ENCODE results near the gene TAS1R2.
"Not testable (repeated sequence)": the region's sequence is repeated elsewhere in the genome, so short reads cannot be mapped to it uniquely, and the experiment has no call there.

The TAS1R2 gene

GRCh38 chr1:18858070-18858688 lies 1.3 kb downstream of the TAS1R2 start:
- no peak for DNase-seq (ENCODE audit: low spot score)
- no peak for TF ChIP-seq CTCF (conservative IDR thresholded peaks at IDR 0.05; ENCODE audit: low read depth)
- CTCF ChIA-PET, result no interaction called here
- POLR2A ChIA-PET (ENCODE audit: low non-redundant PET), result no interaction called here
- H3K27ac ChIP-seq, result no peak overlapping the region

GRCh38 chr1:18856435-18856834 lies 3.0 kb downstream of the TAS1R2 start:
- DNase-seq (ENCODE audit: low spot score), result no peak
- no peak overlapping the region for H3K27ac ChIP-seq
- TF ChIP-seq CTCF (conservative IDR thresholded peaks at IDR 0.05; ENCODE audit: low read depth), result no peak
- ChIA-PET POLR2A (ENCODE audit: low non-redundant PET) (no interaction called here), CTCF (interaction anchor here (0.6 kb wide), 1 partner anchor 21 kb away, joined by 3 read pairs; no protein-coding TSS in a partner anchor)

DNA sequence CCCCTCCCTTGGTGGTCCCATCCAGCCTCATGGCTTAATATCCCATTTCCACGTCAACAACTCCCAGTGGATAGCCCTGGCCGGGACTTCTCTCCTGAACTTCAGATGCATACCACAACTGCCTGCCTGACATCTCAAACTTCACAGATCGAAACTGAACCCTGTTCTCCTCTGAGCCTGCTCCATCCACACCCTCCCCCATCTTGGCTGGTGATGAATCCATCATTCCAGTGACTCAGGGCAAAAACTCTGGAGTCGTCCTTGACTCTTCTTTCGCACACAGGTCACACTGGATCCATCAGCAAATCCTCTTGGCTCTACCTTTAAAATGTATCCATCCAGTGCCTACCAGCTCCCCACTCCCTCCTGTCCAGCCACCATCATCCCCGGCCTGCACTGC lies 3.9 kb downstream of the TAS1R2 start:
- ChIA-PET CTCF (interaction anchor here (0.6 kb wide), 1 partner anchor 108 kb away, joined by 4 read pairs; no protein-coding TSS in a partner anchor), POLR2A (ENCODE audit: low non-redundant PET) (no interaction called here)
- no peak overlapping the region for H3K27ac ChIP-seq
- DNase-seq (ENCODE audit: low spot score), result no peak
- no peak for TF ChIP-seq CTCF (conservative IDR thresholded peaks at IDR 0.05; ENCODE audit: low read depth)

GRCh38 chr1:18854331-18855025 lies 5.0 kb downstream of the TAS1R2 start:
- TF ChIP-seq CTCF (conservative IDR thresholded peaks at IDR 0.05; ENCODE audit: low read depth), result no peak
- ChIA-PET POLR2A (ENCODE audit: low non-redundant PET) (no interaction called here), CTCF (no interaction called here)
- no peak for DNase-seq (ENCODE audit: low spot score)
- H3K27ac ChIP-seq, result no peak overlapping the region

- H3K27ac ChIP-seq, result no peak overlapping the region
- CTCF ChIA-PET, result no interaction called here
- POLR2A ChIA-PET (ENCODE audit: low non-redundant PET), result no interaction called here
- no peak for DNase-seq (ENCODE audit: low spot score)
- no peak for TF ChIP-seq CTCF (conservative IDR thresholded peaks at IDR 0.05; ENCODE audit: low read depth)
Measured at GRCh38 chr1:18852501-18852900, 7.0 kb downstream of the TAS1R2 start.

DNA sequence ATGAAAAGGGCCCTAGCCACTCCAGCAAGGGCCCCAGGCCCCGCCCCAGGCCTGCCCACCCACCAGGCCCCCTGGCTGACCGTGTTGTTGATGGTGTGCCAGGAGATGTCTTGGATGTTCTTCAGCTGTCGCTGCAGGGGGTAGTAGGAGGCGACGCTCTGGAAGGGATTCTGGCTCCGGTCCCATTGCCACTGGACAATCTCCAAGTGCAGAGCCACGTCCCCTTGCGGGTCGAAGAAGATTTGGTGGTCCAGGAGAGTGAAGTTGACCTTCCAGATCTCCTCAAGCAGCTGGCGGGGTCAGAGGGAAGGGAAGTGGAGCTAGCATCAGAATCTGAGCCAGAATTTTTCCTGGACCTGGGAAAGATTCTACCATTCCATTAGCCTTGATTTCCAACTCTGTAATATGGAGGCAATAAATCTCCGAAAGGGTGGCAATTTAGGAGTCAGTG lies 10.2 kb downstream of the TAS1R2 start:
- CTCF ChIA-PET, result interaction anchor here (0.6 kb wide), 1 partner anchor 252 kb away, joined by 5 read pairs; no protein-coding TSS in a partner anchor
- no peak for DNase-seq (ENCODE audit: low spot score)
- no peak overlapping the region for H3K27ac ChIP-seq
- POLR2A ChIA-PET (ENCODE audit: low non-redundant PET), result no interaction called here
- no peak for TF ChIP-seq CTCF (conservative IDR thresholded peaks at IDR 0.05; ENCODE audit: low read depth)

DNA sequence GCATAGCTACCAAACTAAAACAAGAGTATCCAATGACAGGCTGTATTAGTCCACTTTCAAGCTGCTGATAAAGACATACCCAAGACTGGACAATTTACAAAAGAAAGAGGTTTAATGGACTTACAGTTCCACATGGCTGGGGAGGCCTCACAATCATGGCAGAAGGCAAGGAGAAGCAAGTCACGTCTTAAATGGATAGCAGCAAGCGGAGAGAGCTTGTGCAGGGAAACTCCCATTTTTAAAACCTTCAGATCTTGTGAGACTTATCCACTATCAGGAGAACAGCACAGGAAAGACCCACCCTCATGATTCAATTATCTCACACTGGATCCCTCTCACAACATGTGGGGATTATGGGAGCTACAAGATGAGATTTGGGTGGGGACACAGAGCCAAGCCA lies 11.7 kb downstream of the TAS1R2 start:
- CTCF ChIA-PET; DNase-seq (ENCODE audit: low spot score); POLR2A ChIA-PET (ENCODE audit: low non-redundant PET); H3K27ac ChIP-seq: not testable (repeated sequence)

Measured in RWPE1 (cell line).